ENCODE measurements around the gene IGFBP6.

The IGFBP6 gene

DNA sequence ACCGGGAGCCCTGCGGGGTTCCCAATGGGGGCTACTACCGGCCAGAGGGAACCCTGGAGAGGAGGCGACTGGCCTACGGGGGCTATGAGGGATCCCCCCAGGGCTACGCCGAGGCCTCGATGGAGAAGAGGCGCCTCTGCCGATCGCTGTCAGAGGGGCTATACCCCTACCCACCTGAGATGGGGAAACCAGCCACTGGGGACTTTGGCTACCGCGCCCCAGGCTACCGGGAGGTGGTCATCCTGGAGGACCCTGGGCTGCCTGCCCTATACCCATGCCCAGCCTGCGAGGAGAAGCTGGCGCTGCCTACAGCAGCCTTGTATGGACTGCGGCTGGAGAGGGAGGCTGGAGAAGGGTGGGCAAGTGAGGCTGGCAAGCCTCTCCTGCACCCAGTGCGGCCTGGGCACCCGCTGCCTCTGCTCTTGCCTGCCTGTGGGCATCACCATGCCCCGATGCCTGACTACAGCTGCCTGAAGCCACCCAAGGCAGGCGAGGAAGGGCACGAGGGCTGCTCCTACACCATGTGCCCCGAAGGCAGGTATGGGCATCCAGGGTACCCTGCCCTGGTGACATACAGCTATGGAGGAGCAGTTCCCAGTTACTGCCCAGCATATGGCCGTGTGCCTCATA lies 37.9 kb upstream of the IGFBP6 start:
- no peak for DNase-seq (ENCODE audit: low read depth)

DNA sequence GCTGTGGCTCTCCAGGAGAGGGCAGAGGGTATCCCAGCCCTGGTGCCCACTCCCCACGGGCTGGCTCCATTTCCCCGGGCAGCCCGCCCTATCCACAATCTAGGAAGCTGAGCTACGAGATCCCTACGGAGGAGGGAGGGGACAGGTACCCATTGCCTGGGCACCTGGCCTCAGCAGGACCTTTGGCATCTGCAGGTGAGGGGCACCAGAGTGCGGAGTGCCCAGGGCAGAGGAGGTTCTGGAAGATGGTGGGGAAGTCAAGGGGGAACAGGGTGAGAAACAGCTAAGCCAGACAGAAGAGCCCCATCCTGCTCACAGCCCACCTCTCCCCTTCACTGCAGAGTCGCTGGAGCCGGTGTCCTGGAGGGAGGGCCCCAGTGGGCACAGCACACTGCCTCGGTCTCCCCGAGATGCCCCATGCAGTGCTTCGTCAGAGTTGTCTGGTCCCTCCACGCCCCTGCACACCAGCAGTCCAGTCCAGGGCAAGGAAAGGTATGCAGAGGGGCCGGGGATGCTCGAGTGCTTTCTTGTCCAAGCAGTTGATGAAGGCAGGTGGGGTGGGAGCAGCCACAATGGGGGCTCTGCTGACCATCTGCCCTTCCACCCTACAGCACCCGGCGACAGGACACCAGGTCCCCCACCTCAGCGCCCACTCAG lies 37.3 kb upstream of the IGFBP6 start:
- no peak for DNase-seq (ENCODE audit: low read depth)

- DNase-seq (ENCODE audit: low read depth) = no peak
Observed at GRCh38 chr12:53060721-53061276, 36.7 kb upstream of the IGFBP6 start.

DNA sequence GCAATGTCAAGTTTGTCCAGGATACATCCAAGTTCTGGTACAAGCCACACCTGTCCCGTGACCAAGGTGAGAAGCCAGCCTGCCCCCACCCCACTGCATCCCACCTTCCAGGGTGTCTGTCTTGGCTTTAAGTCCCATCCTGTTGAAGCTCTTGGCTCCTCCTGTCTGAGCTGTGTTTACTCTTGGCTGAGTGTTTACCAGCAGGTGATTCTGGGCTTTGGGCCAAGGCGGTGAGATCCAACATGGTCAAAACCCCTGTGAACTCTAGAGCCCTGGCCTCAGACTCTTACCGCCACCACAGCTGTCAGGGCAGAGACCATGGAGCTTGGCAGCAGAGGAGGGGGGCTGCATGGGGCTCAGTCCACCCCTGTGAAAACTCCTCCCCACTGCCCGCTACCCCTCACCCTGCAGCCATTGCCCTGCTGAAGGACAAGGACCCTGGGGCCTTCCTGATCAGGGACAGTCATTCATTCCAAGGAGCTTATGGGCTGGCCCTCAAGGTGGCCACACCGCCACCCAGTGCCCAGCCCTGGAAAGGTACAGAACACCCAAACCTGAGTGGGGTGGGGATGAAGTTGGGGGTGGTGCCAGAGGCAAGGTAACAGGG lies 36.0 kb upstream of the IGFBP6 start:
- no peak for DNase-seq (ENCODE audit: low read depth)

DNA sequence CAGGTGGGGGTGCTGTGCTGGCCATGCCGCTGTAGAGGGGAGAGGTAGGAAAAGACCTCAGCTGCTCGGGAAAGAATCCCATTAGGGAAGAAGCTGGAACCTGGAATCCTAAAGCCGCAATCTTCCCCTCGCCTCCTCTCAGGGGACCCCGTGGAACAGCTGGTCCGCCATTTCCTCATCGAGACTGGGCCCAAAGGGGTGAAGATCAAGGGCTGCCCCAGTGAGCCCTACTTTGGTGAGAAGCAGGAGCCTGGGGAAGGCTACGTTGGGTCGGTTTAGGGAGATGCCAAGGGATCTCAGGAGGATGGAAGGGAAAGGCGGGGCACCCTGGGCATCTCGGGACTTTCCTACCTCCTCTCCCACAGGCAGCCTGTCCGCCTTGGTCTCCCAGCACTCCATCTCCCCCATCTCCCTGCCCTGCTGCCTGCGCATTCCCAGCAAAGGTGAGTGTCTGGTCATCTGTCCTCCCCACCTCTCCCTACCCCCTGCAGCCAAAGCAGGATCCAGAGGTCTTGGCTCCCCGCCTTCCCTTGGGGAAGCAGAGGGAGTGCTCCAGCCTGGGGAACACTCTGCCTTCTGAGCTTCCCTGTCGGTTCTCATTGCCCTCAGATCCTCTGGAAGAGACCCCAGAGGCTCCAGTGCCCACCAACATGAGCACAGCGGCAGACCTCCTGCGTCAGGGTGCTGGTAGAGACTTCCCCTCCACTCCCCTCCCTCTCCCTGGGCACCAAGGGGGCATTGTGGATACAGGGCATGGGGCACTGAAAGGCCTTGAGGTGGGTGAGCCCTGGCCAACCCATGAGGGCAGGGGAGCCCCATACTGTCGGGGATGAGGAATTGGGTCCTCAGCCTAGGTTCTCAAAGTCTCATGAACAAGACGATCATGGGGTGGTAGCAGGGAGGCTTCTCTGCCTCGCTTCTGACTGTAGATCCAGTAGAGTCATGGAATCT lies 35.2 kb upstream of the IGFBP6 start:
- no peak for DNase-seq (ENCODE audit: low read depth)

- DNase-seq (ENCODE audit: low read depth) = no peak
Observed at GRCh38 chr12:53062977-53063707, 34.3 kb upstream of the IGFBP6 start.

- DNase-seq (ENCODE audit: low read depth) = no peak
Observed at GRCh38 chr12:53063708-53064612, 33.5 kb upstream of the IGFBP6 start.

GRCh38 chr12:53064613-53065436 lies 32.6 kb upstream of the IGFBP6 start:
- no peak for DNase-seq (ENCODE audit: low read depth)

GRCh38 chr12:53065470-53065869 lies 32.0 kb upstream of the IGFBP6 start:
- no peak for DNase-seq (ENCODE audit: low read depth)

- DNase-seq (ENCODE audit: low read depth) = peak; percentile 48
Observed at GRCh38 chr12:53065975-53066931, 31.2 kb upstream of the IGFBP6 start.

DNA sequence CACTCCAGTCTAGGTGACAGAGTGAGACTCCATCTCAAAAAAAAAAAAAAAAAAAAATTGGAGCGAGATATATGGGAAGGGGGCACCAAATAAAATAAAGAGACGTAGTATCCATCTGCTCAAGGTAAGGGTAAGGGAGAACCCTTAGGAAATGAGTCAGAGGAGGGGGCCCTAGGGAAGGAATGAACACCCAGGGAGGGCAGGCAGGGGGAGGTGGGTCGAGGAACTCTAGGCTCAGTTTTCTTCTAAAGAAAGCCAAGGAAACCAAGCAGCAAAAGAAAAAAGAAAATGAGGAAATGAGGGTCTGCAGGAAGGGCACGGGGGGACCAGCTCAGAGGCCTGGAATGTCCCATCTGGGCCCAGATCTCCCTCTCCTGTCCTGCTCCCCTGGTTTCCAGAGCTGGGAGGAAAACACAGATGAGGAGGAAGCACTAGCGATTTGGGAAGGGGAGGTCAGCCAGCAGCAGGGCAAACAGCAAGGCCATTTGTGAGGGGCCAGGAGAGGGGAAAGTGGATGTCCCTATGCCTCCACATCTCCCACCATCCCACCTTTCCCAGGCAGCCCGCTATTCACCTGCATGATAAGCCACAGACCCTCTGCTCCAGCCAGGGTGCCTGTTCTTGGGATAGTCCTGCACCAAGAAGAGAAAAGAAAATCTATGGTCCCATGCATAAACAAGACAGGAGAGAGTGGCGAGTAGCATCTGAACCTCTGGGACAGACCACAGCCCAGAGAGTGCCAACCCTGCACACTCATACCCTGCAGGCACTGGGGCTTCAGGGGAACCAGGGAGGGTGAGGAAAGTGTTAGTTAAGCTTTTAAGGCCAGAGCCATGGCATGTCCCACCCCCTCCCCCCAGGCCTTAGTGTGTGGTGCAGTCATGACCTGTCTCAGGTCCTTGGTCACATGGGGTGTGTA lies 30.1 kb upstream of the IGFBP6 start:
- DNase-seq (ENCODE audit: low read depth) = no peak

DNA sequence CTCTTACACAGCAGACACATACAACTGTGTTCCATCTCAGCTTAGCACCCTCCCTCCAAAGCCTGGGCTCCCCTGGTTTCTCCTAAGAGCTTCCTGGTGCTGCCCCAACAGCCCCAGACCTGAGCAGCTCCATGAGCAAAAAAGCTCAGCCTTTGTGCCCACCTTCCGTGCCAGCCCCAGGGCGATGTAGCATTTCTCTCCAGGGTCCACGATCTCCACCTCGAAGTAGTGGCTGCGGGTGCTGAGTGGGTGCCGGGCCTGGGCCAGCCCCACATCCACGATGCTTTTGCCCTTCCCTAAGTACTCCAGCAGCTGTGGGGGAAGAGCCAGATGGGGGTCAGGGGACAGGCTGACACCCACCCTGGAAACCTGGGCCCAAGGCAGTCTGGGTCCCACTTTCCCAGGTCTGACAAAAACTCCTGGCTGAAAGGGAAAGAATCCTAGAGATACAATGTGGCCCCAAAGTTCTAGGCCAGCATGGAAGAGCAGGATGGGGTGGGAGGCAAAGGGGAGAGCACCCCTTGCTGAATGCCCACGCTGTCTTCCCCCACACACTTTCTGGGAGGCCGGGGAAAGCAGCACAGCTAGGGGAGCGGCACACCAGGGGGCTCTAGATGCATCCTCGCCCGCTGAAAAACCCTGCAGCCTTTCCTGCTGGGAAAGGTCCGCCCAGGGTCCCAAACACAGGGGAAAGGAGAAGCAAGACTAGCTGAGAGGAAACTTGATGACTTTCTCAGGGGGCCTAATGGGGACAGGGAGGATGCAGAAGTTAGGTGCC lies 29.3 kb upstream of the IGFBP6 start:
- no peak for DNase-seq (ENCODE audit: low read depth)

GRCh38 chr12:53068811-53069585 lies 28.5 kb upstream of the IGFBP6 start:
- no peak for DNase-seq (ENCODE audit: low read depth)

DNA sequence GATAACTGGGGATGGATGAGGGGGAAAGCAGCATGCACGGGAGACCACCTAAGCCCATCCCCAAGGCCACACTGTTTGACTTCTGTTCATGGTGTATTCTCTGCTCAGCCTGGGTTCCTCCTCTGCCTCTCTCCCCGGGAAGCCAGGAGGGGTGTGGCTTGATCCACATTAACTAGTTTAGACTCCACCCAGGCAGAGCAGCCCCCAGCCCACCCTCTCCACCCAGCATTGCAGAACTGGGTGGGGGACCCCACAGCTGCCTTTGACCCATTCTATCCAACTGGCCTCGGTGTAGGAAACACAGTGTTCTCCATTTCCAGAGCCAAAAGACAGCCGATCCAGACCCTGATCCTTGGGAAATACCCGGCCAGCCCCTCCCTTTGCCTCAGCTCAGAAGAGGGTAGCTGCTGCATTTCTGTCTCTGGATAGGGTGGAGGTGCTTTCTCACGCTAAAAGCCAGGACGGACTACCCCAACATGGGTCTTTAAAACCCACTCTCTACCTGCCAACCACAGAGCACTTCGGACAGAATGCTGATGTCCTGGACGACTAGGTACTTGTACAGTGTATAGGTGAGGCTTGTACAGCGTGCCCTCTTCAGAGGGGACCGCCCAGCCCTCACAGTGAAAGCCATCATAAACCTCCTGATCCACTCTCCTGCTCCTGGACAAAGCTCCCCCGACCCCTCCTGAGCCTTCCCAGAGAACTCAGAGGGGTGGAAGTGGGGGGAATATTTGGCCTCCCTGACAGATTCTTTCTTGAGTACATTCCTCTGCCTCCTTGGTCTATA lies 27.7 kb upstream of the IGFBP6 start:
- no peak for DNase-seq (ENCODE audit: low read depth)
